ENCODE data around the gene FILIP1.

The FILIP1 gene

DNA sequence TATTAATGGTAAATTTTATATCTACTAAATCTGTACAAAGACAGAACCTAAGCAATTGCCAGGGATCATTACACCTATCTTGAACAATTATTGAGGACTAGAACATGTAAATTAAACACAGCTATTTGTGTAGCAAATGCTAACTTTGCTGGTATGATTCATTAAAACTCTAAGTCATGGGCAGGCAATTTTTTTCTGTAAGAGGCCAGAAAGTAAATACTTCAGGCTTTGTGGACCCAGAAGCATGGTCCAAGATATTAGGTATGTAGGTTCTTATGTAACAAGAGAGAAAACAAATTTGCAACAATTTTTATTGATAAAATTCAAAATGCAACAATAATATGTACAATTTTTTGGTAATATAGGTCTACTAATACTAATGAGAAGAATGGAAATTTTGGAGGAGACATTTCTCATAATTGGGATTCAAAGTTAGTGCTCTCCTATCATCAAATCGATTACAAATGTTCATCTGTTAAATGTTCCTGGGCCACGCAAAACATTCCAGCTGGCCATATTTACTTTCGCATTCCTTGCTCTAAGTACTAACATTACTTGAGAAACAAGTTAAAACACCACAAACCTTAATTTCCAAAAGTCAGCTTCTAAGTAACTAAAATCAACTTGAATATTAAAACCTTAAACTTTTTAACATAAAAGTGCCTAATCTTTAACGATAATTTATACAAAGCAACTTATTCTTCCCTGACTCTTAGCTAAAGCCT is 213.3 kb downstream of the FILIP1 start:
- peak overlapping the region; percentile 20 for H3K4me3 ChIP-seq (ENCODE audit: control insufficient read depth, low read depth, low read length)

DNA sequence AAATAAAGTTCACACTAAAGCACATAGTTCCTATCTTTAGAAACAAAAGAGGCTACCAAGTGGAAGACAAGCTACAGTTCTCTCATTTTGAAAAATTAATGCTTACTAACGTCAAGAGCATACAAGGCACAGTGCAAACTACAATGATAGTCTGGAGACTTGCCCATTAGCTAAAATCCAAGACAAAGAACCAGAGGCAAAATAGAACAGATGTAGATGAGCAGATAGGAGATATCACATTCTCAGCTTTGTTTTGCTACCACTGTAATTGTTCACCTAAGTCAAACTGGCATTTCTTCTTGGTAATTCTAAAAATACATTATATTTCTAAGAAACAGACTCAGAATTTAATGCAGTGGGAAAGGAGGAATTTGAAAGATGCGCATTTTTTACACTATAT is 214.2 kb downstream of the FILIP1 start:
- TF ChIP-seq CTCF (conservative IDR thresholded peaks at IDR 0.05; ENCODE audit: control insufficient read depth, insufficient read depth, low read depth, low read length) = no peak
- no peak overlapping the region for H3K4me3 ChIP-seq (ENCODE audit: control insufficient read depth, low read depth, low read length)
- DNase-seq (ENCODE audit: low read depth) = no peak

More for the DNA sequence above, 213.3 kb downstream of the FILIP1 start:
- no peak for TF ChIP-seq CTCF (conservative IDR thresholded peaks at IDR 0.05; ENCODE audit: control insufficient read depth, insufficient read depth, low read depth, low read length)
- peak; percentile 49 for DNase-seq (ENCODE audit: low read depth)

GRCh38 chr6:75278474-75279077 is 215.0 kb downstream of the FILIP1 start:
- peak; percentile 47 for DNase-seq (ENCODE audit: low read depth)
- H3K4me3 ChIP-seq (ENCODE audit: control insufficient read depth, low read depth, low read length) = no peak overlapping the region
- no peak for TF ChIP-seq CTCF (conservative IDR thresholded peaks at IDR 0.05; ENCODE audit: control insufficient read depth, insufficient read depth, low read depth, low read length)

DNA sequence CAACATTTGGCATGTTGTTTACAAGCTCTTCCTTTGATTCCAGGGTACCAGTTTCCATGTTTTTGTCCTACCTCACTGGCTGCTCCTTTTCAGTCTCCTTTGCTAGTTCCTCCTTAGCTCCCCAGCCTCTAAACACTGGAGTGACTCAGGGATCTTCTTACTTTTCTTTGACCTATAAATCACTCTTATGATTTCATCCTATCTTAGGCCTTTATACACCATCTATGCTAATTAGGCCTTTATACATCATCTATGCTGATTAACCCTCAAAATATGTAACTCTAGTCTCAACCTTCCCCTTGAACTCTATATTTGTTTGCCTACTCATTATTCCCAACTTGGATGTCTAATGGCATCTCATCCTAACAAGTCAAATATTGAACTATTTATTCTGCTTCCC is 218.5 kb downstream of the FILIP1 start:
- TF ChIP-seq CTCF (conservative IDR thresholded peaks at IDR 0.05; ENCODE audit: control insufficient read depth, insufficient read depth, low read depth, low read length) = no peak
- DNase-seq (ENCODE audit: low read depth) = peak; percentile 94
- H3K4me3 ChIP-seq (ENCODE audit: control insufficient read depth, low read depth, low read length) = no peak overlapping the region

GRCh38 chr6:75273009-75273408 is 220.6 kb downstream of the FILIP1 start:
- no peak for TF ChIP-seq CTCF (conservative IDR thresholded peaks at IDR 0.05; ENCODE audit: control insufficient read depth, insufficient read depth, low read depth, low read length)
- H3K4me3 ChIP-seq (ENCODE audit: control insufficient read depth, low read depth, low read length) = no peak overlapping the region
- no peak for DNase-seq (ENCODE audit: low read depth)

GRCh38 chr6:75272145-75272840 is 221.3 kb downstream of the FILIP1 start:
- TF ChIP-seq CTCF (conservative IDR thresholded peaks at IDR 0.05; ENCODE audit: control insufficient read depth, insufficient read depth, low read depth, low read length) = no peak
- no peak overlapping the region for H3K4me3 ChIP-seq (ENCODE audit: control insufficient read depth, low read depth, low read length)
- DNase-seq (ENCODE audit: low read depth) = peak; percentile 83
